ENCODE measurements around the gene BHMT. TPM values are rescaled to one million over a fixed set of nuclear protein-coding genes. Genes with fewer than 3 reads are reported as not detected.

The BHMT gene
- total and polyA plus RNA-seq, 2 experiments from 2014 or later, result 10.2 to 22.1 TPM

DNA sequence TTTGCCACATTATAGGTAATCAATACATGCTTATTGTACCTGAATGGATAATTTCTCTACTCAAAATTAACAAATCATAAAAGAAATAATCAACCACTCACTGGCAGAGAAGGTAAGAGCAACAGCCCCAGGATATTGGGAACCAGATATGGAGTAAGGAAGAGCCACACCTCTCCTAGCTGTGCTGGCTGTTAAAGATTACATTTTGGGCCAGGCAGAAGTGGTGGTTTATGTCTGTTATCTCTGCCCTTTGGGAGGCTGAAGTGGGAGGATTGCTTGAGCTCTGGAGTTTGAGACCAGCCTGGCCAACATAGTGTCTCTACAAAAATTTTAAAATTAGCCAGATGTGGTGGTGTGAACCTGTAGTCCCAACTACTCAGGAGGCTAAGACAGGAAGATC is 56.4 kb downstream of the BHMT start:
- no peak for DNase-seq (ENCODE audit: low spot score)
- no peaks in the 10 kb centered on the region for H4K20me1 ChIP-seq (ENCODE audit: insufficient read depth, poor library complexity, severe bottlenecking)
- no peak overlapping the region for H3K27ac ChIP-seq
- H3K4me3 ChIP-seq, result no peak overlapping the region
- H3K4me2 ChIP-seq, result no peak overlapping the region
- no peak for TF ChIP-seq EZH2 (IDR thresholded peaks at IDR 0.05; ENCODE audit: borderline replicate concordance)
- TF ChIP-seq EZH2phosphoT487 (IDR thresholded peaks at IDR 0.05; ENCODE audit: low read depth, severe bottlenecking, unreplicated experiment), result no peak
- H3K9me3 ChIP-seq (ENCODE audit: low read depth), result no peaks in the 10 kb centered on the region
- H3K4me1 ChIP-seq (ENCODE audit: insufficient read depth), result no peaks in the 10 kb centered on the region
- H3K27me3 ChIP-seq, result no peaks in the 10 kb centered on the region
- H3K79me2 ChIP-seq, result no peaks in the 10 kb centered on the region
- H2AFZ ChIP-seq, result no peak overlapping the region
- H3K9me2 ChIP-seq (replicated peaks; ENCODE audit: insufficient read depth), result no peaks in the 10 kb centered on the region
- no peaks in the 10 kb centered on the region for H3K36me3 ChIP-seq (replicated peaks; ENCODE audit: insufficient read depth, low read depth)

DNA sequence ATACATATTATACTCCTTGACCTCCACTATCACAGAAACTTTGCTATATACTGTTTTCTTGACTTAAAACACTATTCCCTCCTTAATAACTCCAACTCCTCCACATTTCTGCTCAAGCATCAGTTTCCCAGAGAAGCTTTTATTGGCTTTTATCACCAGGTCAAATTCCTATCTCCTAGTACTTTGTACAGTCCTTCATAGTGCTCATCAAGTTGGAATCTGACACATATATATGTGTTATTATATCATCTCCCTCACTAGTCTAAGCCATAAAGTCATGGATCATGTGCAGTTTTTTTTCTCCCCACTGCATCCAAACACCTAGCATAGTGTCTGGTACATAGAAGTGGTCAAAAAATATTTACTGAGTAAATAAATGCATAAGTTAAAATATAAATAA is 59.1 kb downstream of the BHMT start:
- H3K79me2 ChIP-seq, result no peaks in the 10 kb centered on the region
- no peaks in the 10 kb centered on the region for H3K27me3 ChIP-seq
- no peaks in the 10 kb centered on the region for H3K9me3 ChIP-seq (ENCODE audit: low read depth)
- no peak overlapping the region for H2AFZ ChIP-seq
- H3K27ac ChIP-seq, result no peak overlapping the region
- no peak overlapping the region for H3K4me3 ChIP-seq
- H3K36me3 ChIP-seq (replicated peaks; ENCODE audit: insufficient read depth, low read depth), result no peaks in the 10 kb centered on the region
- H3K4me1 ChIP-seq (ENCODE audit: insufficient read depth), result peaks cover 5% of the 10 kb centered on the region
- H4K20me1 ChIP-seq (ENCODE audit: insufficient read depth, poor library complexity, severe bottlenecking), result no peaks in the 10 kb centered on the region
- H3K4me2 ChIP-seq, result no peak overlapping the region
- H3K9me2 ChIP-seq (replicated peaks; ENCODE audit: insufficient read depth), result no peaks in the 10 kb centered on the region
- TF ChIP-seq EZH2 (IDR thresholded peaks at IDR 0.05; ENCODE audit: borderline replicate concordance) (no peak), EZH2phosphoT487 (IDR thresholded peaks at IDR 0.05; ENCODE audit: low read depth, severe bottlenecking, unreplicated experiment) (no peak)
- TF ChIP-seq, protein P1, sequence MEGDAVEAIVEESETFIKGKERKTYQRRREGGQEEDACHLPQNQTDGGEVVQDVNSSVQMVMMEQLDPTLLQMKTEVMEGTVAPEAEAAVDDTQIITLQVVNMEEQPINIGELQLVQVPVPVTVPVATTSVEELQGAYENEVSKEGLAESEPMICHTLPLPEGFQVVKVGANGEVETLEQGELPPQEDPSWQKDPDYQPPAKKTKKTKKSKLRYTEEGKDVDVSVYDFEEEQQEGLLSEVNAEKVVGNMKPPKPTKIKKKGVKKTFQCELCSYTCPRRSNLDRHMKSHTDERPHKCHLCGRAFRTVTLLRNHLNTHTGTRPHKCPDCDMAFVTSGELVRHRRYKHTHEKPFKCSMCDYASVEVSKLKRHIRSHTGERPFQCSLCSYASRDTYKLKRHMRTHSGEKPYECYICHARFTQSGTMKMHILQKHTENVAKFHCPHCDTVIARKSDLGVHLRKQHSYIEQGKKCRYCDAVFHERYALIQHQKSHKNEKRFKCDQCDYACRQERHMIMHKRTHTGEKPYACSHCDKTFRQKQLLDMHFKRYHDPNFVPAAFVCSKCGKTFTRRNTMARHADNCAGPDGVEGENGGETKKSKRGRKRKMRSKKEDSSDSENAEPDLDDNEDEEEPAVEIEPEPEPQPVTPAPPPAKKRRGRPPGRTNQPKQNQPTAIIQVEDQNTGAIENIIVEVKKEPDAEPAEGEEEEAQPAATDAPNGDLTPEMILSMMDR (IDR thresholded peaks at IDR 0.05; ENCODE audit: poor library complexity), result no peak
- DNase-seq (ENCODE audit: low spot score), result no peak

DNA sequence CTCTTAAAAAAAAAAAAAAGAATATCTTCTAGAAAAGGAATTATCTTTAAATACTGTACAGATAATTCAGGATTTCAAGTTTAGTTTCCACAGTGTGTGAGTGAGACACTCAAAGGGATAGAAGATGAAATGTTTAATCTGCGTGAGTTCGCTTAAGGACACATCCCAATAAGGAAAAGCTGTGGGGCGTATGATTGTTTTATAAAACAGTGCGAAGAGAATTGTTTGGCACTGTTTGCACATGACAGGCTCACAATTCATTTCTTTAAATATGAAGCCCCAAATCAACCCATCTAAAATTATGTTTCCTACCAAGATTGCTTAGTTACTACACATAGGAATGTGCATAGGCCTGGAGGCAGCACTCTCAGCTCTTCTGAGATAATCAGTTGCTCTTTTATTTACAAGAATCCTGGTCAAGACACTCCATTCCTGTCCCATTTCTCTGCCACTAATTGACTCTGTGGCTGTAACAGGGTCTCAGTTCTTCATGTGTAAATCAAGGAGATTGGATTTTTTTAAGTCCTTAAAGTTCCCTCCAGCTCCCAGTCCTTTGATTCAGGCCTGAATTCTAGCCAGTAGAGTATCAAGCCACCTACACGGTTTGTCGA is 60.1 kb downstream of the BHMT start:
- TF ChIP-seq, protein P1 (IDR thresholded peaks at IDR 0.05; ENCODE audit: poor library complexity), result no peak
- TF ChIP-seq EZH2 (IDR thresholded peaks at IDR 0.05; ENCODE audit: borderline replicate concordance) (no peak), EZH2phosphoT487 (IDR thresholded peaks at IDR 0.05; ENCODE audit: low read depth, severe bottlenecking, unreplicated experiment) (no peak)
- Histone ChIP-seq H3K4me1 (ENCODE audit: insufficient read depth) (peaks cover 5% of the 10 kb centered on the region), H2AFZ (no peak overlapping the region), H3K36me3 (replicated peaks; ENCODE audit: insufficient read depth, low read depth) (no peaks in the 10 kb centered on the region), H3K9me2 (replicated peaks; ENCODE audit: insufficient read depth) (no peaks in the 10 kb centered on the region), H3K27me3 (no peaks in the 10 kb centered on the region), H3K4me2 (no peak overlapping the region), H3K79me2 (no peaks in the 10 kb centered on the region), H3K27ac (no peak overlapping the region), H4K20me1 (ENCODE audit: insufficient read depth, poor library complexity, severe bottlenecking) (no peaks in the 10 kb centered on the region), H3K9me3 (ENCODE audit: low read depth) (no peaks in the 10 kb centered on the region), H3K4me3 (no peak overlapping the region)
- WGBS (ENCODE audit: low lambda C conversion rate, missing lambda C conversion rate), result 87% methylated on average over 6 of the region's 6 CpGs
- DNase-seq (ENCODE audit: low spot score), result no peak

DNA sequence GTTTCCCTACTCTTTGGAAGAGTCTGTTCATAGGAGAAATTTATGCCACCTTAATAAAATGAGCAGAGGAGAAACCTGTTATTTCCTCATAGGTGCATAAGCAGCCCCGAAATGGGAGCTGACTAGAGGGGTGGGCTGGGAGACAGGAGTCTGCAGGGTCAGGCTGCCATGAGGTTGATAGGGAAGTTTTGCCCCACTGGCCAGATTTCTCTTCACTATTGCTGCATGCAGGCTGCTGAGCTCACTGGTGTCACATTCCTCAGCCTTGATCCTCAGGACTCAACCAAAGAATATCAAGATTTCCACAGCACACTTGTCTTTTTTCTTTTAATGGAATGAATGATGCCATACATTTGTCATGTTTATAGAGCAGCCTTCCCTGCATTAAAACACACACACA is 60.7 kb downstream of the BHMT start:
- no peak overlapping the region for H3K4me3 ChIP-seq
- H3K79me2 ChIP-seq, result no peaks in the 10 kb centered on the region
- H3K27ac ChIP-seq, result no peak overlapping the region
- no peaks in the 10 kb centered on the region for H4K20me1 ChIP-seq (ENCODE audit: insufficient read depth, poor library complexity, severe bottlenecking)
- no peaks in the 10 kb centered on the region for H3K9me3 ChIP-seq (ENCODE audit: low read depth)
- no peaks in the 10 kb centered on the region for H3K9me2 ChIP-seq (replicated peaks; ENCODE audit: insufficient read depth)
- no peaks in the 10 kb centered on the region for H3K27me3 ChIP-seq
- 65% methylated on average over 1 of the region's 1 CpG for WGBS (ENCODE audit: low lambda C conversion rate, missing lambda C conversion rate)
- H3K4me1 ChIP-seq (ENCODE audit: insufficient read depth), result peaks cover 5% of the 10 kb centered on the region
- H3K4me2 ChIP-seq, result no peak overlapping the region
- no peak for TF ChIP-seq EZH2phosphoT487 (IDR thresholded peaks at IDR 0.05; ENCODE audit: low read depth, severe bottlenecking, unreplicated experiment)
- TF ChIP-seq, protein P1 (IDR thresholded peaks at IDR 0.05; ENCODE audit: poor library complexity), result no peak
- no peak for TF ChIP-seq EZH2 (IDR thresholded peaks at IDR 0.05; ENCODE audit: borderline replicate concordance)
- DNase-seq (ENCODE audit: low spot score), result no peak
- no peak overlapping the region for H2AFZ ChIP-seq
- no peaks in the 10 kb centered on the region for H3K36me3 ChIP-seq (replicated peaks; ENCODE audit: insufficient read depth, low read depth)

Data from hepatocyte (in vitro differentiated cells).